ENCODE measurements around the gene ANP32A. TPM values are rescaled to one million over a fixed set of nuclear protein-coding genes. Genes with fewer than 3 reads are reported as not detected.

Gene ANP32A
- total and polyA plus RNA-seq, 4 experiments from 2014 or later, result 52.7 to 134 (median 99.1) TPM

DNA sequence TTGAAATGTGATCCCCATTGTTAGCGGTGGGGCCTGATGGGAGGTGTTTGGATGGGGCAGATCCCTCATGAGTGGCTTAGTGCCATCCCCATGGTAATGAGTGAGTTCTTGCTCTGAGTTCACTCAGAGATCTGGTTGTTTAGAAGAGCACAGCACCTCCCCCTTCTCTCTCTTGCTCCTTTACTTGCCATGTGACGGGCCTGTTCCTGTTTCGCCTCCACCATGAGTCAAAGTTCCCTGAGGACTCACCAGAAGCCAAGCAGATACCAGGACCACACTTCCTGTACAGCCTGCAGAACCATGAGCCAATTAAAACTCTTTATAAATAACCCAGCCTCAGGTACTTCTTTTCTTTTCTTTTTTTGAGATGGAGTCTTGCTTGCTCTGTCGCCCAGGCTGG lies 46.6 kb downstream of the ANP32A start:
- H3K27me3 ChIP-seq (ENCODE audit: insufficient read depth, low read length), result no peaks in the 10 kb centered on the region
- no peaks in the 10 kb centered on the region for H3K4me1 ChIP-seq (ENCODE audit: insufficient read depth, low read length)
- intact Hi-C loops (cut with micrococcal nuclease), result no loop called here
- H3K36me3 ChIP-seq (ENCODE audit: insufficient read depth, low read length), result no peaks in the 10 kb centered on the region
- Mint-ChIP-seq H3K4me1 (no peaks in the 10 kb centered on the region), H3K9me3 (no peaks in the 10 kb centered on the region), H3K27me3 (peaks cover 0 to 4% of the 10 kb centered on the region in 2 donors), H3K4me3 (no peak overlapping the region), H3K27ac (no peak overlapping the region), H3K36me3 (peaks cover 5 to 13% of the 10 kb centered on the region in 2 donors)
- POLR2A ChIA-PET (ENCODE audit: partially characterized antibody), result no interaction called here
- no peak overlapping the region for H3K27ac ChIP-seq (ENCODE audit: low read depth, low read length)
- no peak for DNase-seq
- CTCF ChIA-PET (ENCODE audit: partially characterized antibody), result no interaction called here
- H3K4me3 ChIP-seq (ENCODE audit: low read length in 2 of 2), result no peak overlapping the region
- no peaks in the 10 kb centered on the region for H3K9me3 ChIP-seq (ENCODE audit: control insufficient read depth in 1 of 2, low read length in 2 of 2)

DNA sequence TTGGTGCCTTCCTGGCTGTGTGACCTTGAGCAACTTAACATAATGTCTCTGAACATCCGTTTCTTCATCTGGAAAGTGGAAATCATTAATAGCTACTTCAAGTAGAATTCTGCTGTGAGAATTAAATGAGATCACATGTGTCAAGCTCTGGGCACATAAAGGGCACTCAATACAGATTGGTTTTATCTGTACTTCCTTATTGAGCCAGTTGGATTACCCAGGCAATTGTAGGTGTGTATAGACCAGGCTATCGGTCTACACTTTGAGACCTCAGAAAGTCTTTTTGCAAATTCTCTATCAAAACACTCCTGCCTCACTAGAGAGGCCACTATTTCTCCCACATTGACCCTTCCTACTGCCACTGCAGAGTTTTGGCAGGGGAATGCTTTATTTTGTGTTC lies 47.7 kb downstream of the ANP32A start:
- Mint-ChIP-seq H3K4me3 (no peak overlapping the region), H3K27me3 (peaks cover 0 to 7% of the 10 kb centered on the region in 2 donors), H3K4me1 (no peaks in the 10 kb centered on the region), H3K36me3 (peaks cover 0 to 5% of the 10 kb centered on the region in 2 donors), H3K9me3 (no peaks in the 10 kb centered on the region), H3K27ac (no peak overlapping the region)
- ChIA-PET POLR2A (ENCODE audit: partially characterized antibody) (no interaction called here), CTCF (ENCODE audit: partially characterized antibody) (interaction anchor here (0.8 kb wide), 1 partner anchor 10 kb away, joined by 3 read pairs; no protein-coding TSS in a partner anchor)
- H3K4me3 ChIP-seq (ENCODE audit: low read length in 2 of 2), result no peak overlapping the region
- H3K27ac ChIP-seq (ENCODE audit: low read depth, low read length), result no peak overlapping the region
- no peaks in the 10 kb centered on the region for H3K4me1 ChIP-seq (ENCODE audit: insufficient read depth, low read length)
- DNase-seq, result no peak
- H3K9me3 ChIP-seq (ENCODE audit: control insufficient read depth in 1 of 2, low read length in 2 of 2), result no peaks in the 10 kb centered on the region
- H3K27me3 ChIP-seq (ENCODE audit: insufficient read depth, low read length), result no peaks in the 10 kb centered on the region
- H3K36me3 ChIP-seq (ENCODE audit: insufficient read depth, low read length), result no peaks in the 10 kb centered on the region
- intact Hi-C loops (cut with micrococcal nuclease), result no loop called here

DNA sequence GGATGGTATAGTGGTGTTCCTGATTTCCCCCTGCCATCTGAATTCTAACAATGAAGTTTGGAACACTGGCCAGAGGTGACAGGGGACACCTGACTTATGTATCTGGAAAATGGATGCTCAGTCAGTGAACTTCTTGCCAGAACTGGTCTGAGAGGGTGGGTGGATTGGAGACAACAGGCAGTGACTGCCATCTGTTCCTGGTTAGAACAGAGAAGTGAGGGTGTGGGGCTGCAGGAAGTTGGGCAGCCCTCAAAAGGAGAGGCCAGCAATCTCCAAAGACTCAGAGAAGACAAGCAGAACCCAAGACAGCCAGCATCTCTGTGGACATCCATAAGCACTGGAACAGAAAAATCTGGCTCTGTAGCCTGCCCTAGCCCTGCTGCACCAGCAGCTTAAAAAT lies 50.5 kb downstream of the ANP32A start:
- no peak overlapping the region for H3K27ac ChIP-seq (ENCODE audit: low read depth, low read length)
- no peak overlapping the region for H3K4me3 ChIP-seq (ENCODE audit: low read length in 2 of 2)
- H3K36me3 Mint-ChIP-seq, result no peaks in the 10 kb centered on the region
- peaks cover 2 to 12% of the 10 kb centered on the region in 2 donors for H3K27me3 Mint-ChIP-seq
- POLR2A ChIA-PET (ENCODE audit: partially characterized antibody), result no interaction called here
- no peaks in the 10 kb centered on the region for H3K4me1 ChIP-seq (ENCODE audit: insufficient read depth, low read length)
- no peak overlapping the region for H3K27ac Mint-ChIP-seq
- DNase-seq, result no peak
- H3K9me3 Mint-ChIP-seq, result no peaks in the 10 kb centered on the region
- H3K9me3 ChIP-seq (ENCODE audit: control insufficient read depth in 1 of 2, low read length in 2 of 2), result no peaks in the 10 kb centered on the region
- H3K36me3 ChIP-seq (ENCODE audit: insufficient read depth, low read length), result no peaks in the 10 kb centered on the region
- no peaks in the 10 kb centered on the region for H3K4me1 Mint-ChIP-seq
- H3K27me3 ChIP-seq (ENCODE audit: insufficient read depth, low read length), result no peaks in the 10 kb centered on the region
- CTCF ChIA-PET (ENCODE audit: partially characterized antibody), result interaction anchor here (1.2 to 1.5 kb wide), 2 partner anchors 14 to 105 kb away, joined by 4 to 6 read pairs; no protein-coding TSS in a partner anchor
- H3K4me3 Mint-ChIP-seq, result no peak overlapping the region
- intact Hi-C loops (cut with micrococcal nuclease), result no loop called here

DNA sequence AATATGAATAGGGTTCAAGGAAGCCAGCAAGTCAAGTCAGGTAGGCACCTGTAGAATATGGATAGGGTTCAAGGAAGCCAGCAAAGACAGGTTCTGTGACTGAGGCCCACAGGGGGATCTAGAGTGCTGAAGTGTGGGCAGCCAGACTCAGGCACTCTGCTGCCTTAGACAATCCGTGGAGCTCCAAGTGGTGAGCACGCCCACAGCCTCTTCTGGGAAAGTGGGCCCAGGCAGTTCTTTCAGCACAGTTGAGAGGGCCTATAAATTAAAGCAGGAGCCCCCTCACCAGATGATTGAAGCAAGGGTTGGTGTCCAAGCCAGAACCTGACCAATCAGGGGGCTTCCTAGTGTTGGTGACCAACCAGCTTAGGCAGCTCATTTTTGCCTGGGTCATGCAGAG lies 51.0 kb downstream of the ANP32A start:
- H3K4me1 Mint-ChIP-seq, result no peaks in the 10 kb centered on the region
- peaks cover 2 to 12% of the 10 kb centered on the region in 2 donors for H3K27me3 Mint-ChIP-seq
- Histone ChIP-seq H3K9me3 (ENCODE audit: control insufficient read depth in 1 of 2, low read length in 2 of 2) (no peaks in the 10 kb centered on the region), H3K27ac (ENCODE audit: low read depth, low read length) (no peak overlapping the region), H3K36me3 (ENCODE audit: insufficient read depth, low read length) (no peaks in the 10 kb centered on the region), H3K4me3 (ENCODE audit: low read length in 2 of 2) (no peak overlapping the region), H3K4me1 (ENCODE audit: insufficient read depth, low read length) (no peaks in the 10 kb centered on the region), H3K27me3 (ENCODE audit: insufficient read depth, low read length) (no peaks in the 10 kb centered on the region)
- H3K27ac Mint-ChIP-seq, result no peak overlapping the region
- intact Hi-C loops (cut with micrococcal nuclease), result no loop called here
- POLR2A ChIA-PET (ENCODE audit: partially characterized antibody), result no interaction called here
- no peaks in the 10 kb centered on the region for H3K9me3 Mint-ChIP-seq
- CTCF ChIA-PET (ENCODE audit: partially characterized antibody), result no interaction called here
- DNase-seq, result no peak
- H3K36me3 Mint-ChIP-seq, result no peaks in the 10 kb centered on the region
- no peak overlapping the region for H3K4me3 Mint-ChIP-seq

DNA sequence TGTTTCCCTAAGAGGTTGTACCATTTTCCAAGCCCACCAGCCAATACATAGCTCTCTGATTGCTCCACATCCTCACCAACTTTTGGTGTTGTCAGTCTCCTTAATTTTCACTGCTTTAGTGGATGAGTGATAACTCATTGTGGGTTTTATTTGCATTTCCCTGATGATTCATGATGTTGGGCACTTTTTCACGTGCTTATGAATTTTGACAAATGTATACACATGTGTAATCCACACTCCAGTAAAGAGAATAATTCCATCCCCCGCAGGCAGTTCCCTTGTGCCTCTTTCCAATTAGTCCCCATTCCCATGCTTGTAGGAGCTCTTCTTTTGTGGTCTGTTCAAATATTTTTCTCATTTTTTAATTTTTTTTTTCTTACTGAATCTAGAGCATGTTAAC lies 52.4 kb downstream of the ANP32A start:
- Histone ChIP-seq H3K27me3 (ENCODE audit: insufficient read depth, low read length) (no peaks in the 10 kb centered on the region), H3K27ac (ENCODE audit: low read depth, low read length) (no peak overlapping the region), H3K4me1 (ENCODE audit: insufficient read depth, low read length) (no peaks in the 10 kb centered on the region), H3K36me3 (ENCODE audit: insufficient read depth, low read length) (no peaks in the 10 kb centered on the region), H3K4me3 (ENCODE audit: low read length in 2 of 2) (no peak overlapping the region), H3K9me3 (ENCODE audit: control insufficient read depth in 1 of 2, low read length in 2 of 2) (no peaks in the 10 kb centered on the region)
- intact Hi-C loops (cut with micrococcal nuclease), result no loop called here
- no peaks in the 10 kb centered on the region for H3K4me1 Mint-ChIP-seq
- no peaks in the 10 kb centered on the region for H3K9me3 Mint-ChIP-seq
- H3K27me3 Mint-ChIP-seq, result peaks cover 5 to 12% of the 10 kb centered on the region in 2 donors
- DNase-seq, result no peak
- CTCF ChIA-PET (ENCODE audit: partially characterized antibody), result interaction anchor here (1.3 to 1.4 kb wide), 2 partner anchors 94 to 108 kb away, joined by 3 to 4 read pairs; no protein-coding TSS in a partner anchor
- H3K4me3 Mint-ChIP-seq, result no peak overlapping the region
- POLR2A ChIA-PET (ENCODE audit: partially characterized antibody), result no interaction called here
- no peaks in the 10 kb centered on the region for H3K36me3 Mint-ChIP-seq
- H3K27ac Mint-ChIP-seq, result no peak overlapping the region

DNA sequence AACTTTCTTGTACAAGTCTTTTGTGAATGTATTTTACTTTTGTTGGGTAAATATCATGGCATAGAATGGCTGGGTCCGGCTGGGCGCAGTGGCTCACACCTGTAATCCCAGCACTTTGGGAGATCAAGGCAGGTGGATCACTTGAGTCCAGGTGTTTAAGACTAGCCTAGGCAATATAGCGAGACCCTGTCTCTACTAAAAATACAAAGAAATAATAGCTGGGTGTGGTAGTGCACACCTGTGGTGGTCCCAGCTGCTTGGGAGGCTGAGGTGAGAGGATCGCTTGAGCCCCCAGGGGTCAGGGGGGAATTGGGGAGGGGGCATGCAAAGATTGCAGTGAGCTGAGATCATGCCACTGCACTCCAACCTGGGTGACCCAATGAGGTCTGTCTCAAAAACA lies 52.9 kb downstream of the ANP32A start:
- Mint-ChIP-seq H3K27me3 (peaks cover 5 to 12% of the 10 kb centered on the region in 2 donors), H3K27ac (no peak overlapping the region), H3K36me3 (no peaks in the 10 kb centered on the region), H3K4me1 (no peaks in the 10 kb centered on the region), H3K9me3 (no peaks in the 10 kb centered on the region), H3K4me3 (no peak overlapping the region)
- CTCF ChIA-PET (ENCODE audit: partially characterized antibody), result interaction anchor here (1.3 to 1.4 kb wide), 2 partner anchors 94 to 108 kb away, joined by 3 to 4 read pairs; no protein-coding TSS in a partner anchor
- Histone ChIP-seq H3K9me3 (ENCODE audit: control insufficient read depth in 1 of 2, low read length in 2 of 2) (no peaks in the 10 kb centered on the region), H3K4me3 (ENCODE audit: low read length in 2 of 2) (no peak overlapping the region), H3K27me3 (ENCODE audit: insufficient read depth, low read length) (no peaks in the 10 kb centered on the region), H3K36me3 (ENCODE audit: insufficient read depth, low read length) (no peaks in the 10 kb centered on the region), H3K27ac (ENCODE audit: low read depth, low read length) (no peak overlapping the region), H3K4me1 (ENCODE audit: insufficient read depth, low read length) (no peaks in the 10 kb centered on the region)
- intact Hi-C loops (cut with micrococcal nuclease), result no loop called here
- no peak for DNase-seq
- POLR2A ChIA-PET (ENCODE audit: partially characterized antibody), result no interaction called here

DNA sequence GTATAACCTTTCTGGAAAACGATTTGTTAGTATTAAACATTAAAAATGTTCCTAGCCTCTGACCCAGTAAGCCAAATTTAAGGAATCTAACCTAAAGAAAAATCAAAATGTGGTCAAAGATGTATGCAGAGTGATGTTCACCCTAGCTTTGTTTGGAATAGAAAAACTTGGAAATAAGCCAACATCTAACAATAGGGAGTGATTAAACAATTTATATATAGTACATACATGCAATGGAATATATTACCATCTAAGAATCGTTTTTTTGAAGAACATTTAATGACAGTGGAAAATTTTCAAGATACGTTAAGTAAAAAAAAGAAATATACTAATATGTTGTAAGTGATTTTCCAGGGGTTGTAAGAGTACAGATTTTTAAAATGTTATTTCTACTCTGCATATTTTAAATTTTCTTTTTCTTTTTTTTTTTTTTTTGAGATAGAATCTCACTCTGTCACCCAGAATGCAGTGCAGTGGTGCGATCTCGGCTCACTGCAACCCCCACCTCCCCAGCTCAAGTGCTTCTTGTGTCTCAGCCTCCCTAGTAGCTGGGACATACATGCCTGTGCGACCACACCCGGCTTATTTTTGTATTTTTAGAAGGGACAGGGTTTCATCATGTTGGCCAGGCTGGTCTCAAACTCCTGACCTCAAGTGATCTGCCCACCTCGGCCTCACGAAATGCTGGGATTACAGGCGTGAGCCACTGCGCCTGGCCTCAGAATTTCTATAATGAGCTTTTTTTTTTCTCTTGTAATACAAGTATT lies 54.9 kb downstream of the ANP32A start:
- Histone ChIP-seq H3K9me3 (ENCODE audit: control insufficient read depth in 1 of 2, low read length in 2 of 2) (no peaks in the 10 kb centered on the region), H3K27me3 (ENCODE audit: insufficient read depth, low read length) (no peaks in the 10 kb centered on the region), H3K36me3 (ENCODE audit: insufficient read depth, low read length) (no peaks in the 10 kb centered on the region), H3K27ac (ENCODE audit: low read depth, low read length) (no peak overlapping the region), H3K4me3 (ENCODE audit: low read length in 2 of 2) (no peak overlapping the region), H3K4me1 (ENCODE audit: insufficient read depth, low read length) (no peaks in the 10 kb centered on the region)
- CTCF ChIA-PET (ENCODE audit: partially characterized antibody), result no interaction called here
- POLR2A ChIA-PET (ENCODE audit: partially characterized antibody), result no interaction called here
- Mint-ChIP-seq H3K4me1 (no peaks in the 10 kb centered on the region), H3K36me3 (no peaks in the 10 kb centered on the region), H3K27ac (no peak overlapping the region), H3K4me3 (no peak overlapping the region), H3K27me3 (peaks cover 8 to 12% of the 10 kb centered on the region in 2 donors), H3K9me3 (no peaks in the 10 kb centered on the region)
- intact Hi-C loops (cut with micrococcal nuclease), result no loop called here
- no peak for DNase-seq
